HFFc6 (cell line): Measurements from ENCODE around the gene CDH15. TPM values are rescaled to one million over a fixed set of nuclear protein-coding genes. Genes with fewer than 3 reads are reported as not detected.

Experiments
- DNase-seq: peaks from one replicate; pipeline ENCODE4 v3.0.0-alpha.2; 2018
- H3K27ac Mint-ChIP-seq: 2 replicates; pipeline ENCODE4 v1.8.0; 2020; ENCODE audit warnings: mild to moderate bottlenecking, mixed read lengths
- H3K27me3 Mint-ChIP-seq: 2 replicates; pipeline ENCODE4 v1.8.0; 2021; ENCODE audit warnings: mild to moderate bottlenecking, moderate library complexity, mixed read lengths; ENCODE audit not compliant: insufficient read depth
- H3K36me3 Mint-ChIP-seq: 2 replicates; pipeline ENCODE4 v1.8.0; 2021; ENCODE audit warnings: low read depth, mixed read lengths
- H3K4me1 Mint-ChIP-seq: 2 replicates; pipeline ENCODE4 v1.8.0; 2020; ENCODE audit warnings: low read depth, mixed read lengths
- H3K4me3 Mint-ChIP-seq: 2 replicates; pipeline ENCODE4 v1.8.0; 2020; ENCODE audit warnings: mild to moderate bottlenecking, moderate library complexity, mixed read lengths
- H3K9me3 Mint-ChIP-seq: 2 replicates; pipeline ENCODE4 v1.8.0; 2020; ENCODE audit warnings: mild to moderate bottlenecking, mixed read lengths
- CTCF ChIP-seq: fragments of 200-600 bp; sonication (generic); IDR thresholded peaks from 2 replicates; pipeline ENCODE4 v1.5.0; 2021; ENCODE audit warnings: antibody characterized with exemption, mild to moderate bottlenecking
- total RNA-seq, 6 experiments: library from RNA; stranded (reverse); fragmentation: NEBNext Ultra II Directional; extraction: Animal tissue kit (Norgen Biotek cat#: 25700); gene quantifications; 2 replicates in 1 of 6; 3 replicates in 5 of 6; pipeline ENCODE4 v1.2.3, GENCODE V29; 2021

CDH15 gene
- total RNA-seq, 6 experiments from 2014 or later, result 0.05 to 0.07 TPM; not detected in 4

GRCh38 chr16:89172171-89172527, 601 bp downstream of the CDH15 start:
- H3K9me3 Mint-ChIP-seq, result no peaks in the 10 kb centered on the region
- H3K36me3 Mint-ChIP-seq, result no peaks in the 10 kb centered on the region
- H3K27me3 Mint-ChIP-seq, result no peaks in the 10 kb centered on the region; the same call in 1 of the 2 replicates
- H3K4me1 Mint-ChIP-seq, result peaks cover 5% of the 10 kb centered on the region
- no peak for DNase-seq
- no peak for TF ChIP-seq CTCF
- H3K4me3 Mint-ChIP-seq, result no peak overlapping the region
- H3K27ac Mint-ChIP-seq, result no peak overlapping the region

- no peak for DNase-seq
- H3K9me3 Mint-ChIP-seq, result no peaks in the 10 kb centered on the region
- no peak overlapping the region for H3K27ac Mint-ChIP-seq
- H3K27me3 Mint-ChIP-seq, result no peaks in the 10 kb centered on the region; the same call in 1 of the 2 replicates
- no peak for TF ChIP-seq CTCF
- H3K4me3 Mint-ChIP-seq, result no peak overlapping the region
- H3K4me1 Mint-ChIP-seq, result peaks cover 5% of the 10 kb centered on the region
- no peaks in the 10 kb centered on the region for H3K36me3 Mint-ChIP-seq
Measured at GRCh38 chr16:89172528-89173173, 1.1 kb downstream of the CDH15 start.

- no peak for TF ChIP-seq CTCF
- Mint-ChIP-seq H3K4me3 (no peak overlapping the region), H3K36me3 (no peaks in the 10 kb centered on the region), H3K9me3 (no peaks in the 10 kb centered on the region), H3K4me1 (peaks cover 5% of the 10 kb centered on the region), H3K27me3 (no peaks in the 10 kb centered on the region; the same call in 1 of the 2 replicates), H3K27ac (no peak overlapping the region)
- DNase-seq, result no peak
Measured at GRCh38 chr16:89173174-89173921, 1.8 kb downstream of the CDH15 start.

GRCh38 chr16:89174055-89174827, 2.7 kb downstream of the CDH15 start:
- no peak for DNase-seq
- H3K4me3 Mint-ChIP-seq, result no peak overlapping the region
- no peaks in the 10 kb centered on the region; the same call in 1 of the 2 replicates for H3K27me3 Mint-ChIP-seq
- H3K4me1 Mint-ChIP-seq, result peaks cover 5% of the 10 kb centered on the region
- no peak for TF ChIP-seq CTCF
- H3K36me3 Mint-ChIP-seq, result no peaks in the 10 kb centered on the region
- H3K27ac Mint-ChIP-seq, result no peak overlapping the region
- no peaks in the 10 kb centered on the region for H3K9me3 Mint-ChIP-seq

GRCh38 chr16:89174877-89175276, 3.3 kb downstream of the CDH15 start:
- Mint-ChIP-seq H3K36me3 (no peaks in the 10 kb centered on the region), H3K9me3 (no peaks in the 10 kb centered on the region), H3K27ac (no peak overlapping the region), H3K4me3 (no peak overlapping the region), H3K27me3 (no peaks in the 10 kb centered on the region; the same call in 1 of the 2 replicates), H3K4me1 (peaks cover 5% of the 10 kb centered on the region)
- TF ChIP-seq CTCF, result no peak
- DNase-seq, result no peak
